ENCODE results near the gene BMS1.
"Not testable (repeated sequence)": the region's sequence is repeated elsewhere in the genome, so short reads cannot be mapped to it uniquely, and the experiment has no call there.

Gene BMS1

GRCh38 chr10:42782446-42783180 is at the start of gene BMS1:
Gene BMS1, plus strand, starts transcription at chr10:42782795. Its CDS starts 1,600 bp downstream, at chr10:42784395.
- DNase-seq: peak; percentile 68

- DNase-seq: no peak
Measured at GRCh38 chr10:42734536-42734935, 48.1 kb upstream of the BMS1 start.

- DNase-seq: no peak
Measured at GRCh38 chr10:42738679-42739078, 43.9 kb upstream of the BMS1 start.

GRCh38 chr10:42741536-42741935 is 41.1 kb upstream of the BMS1 start:
- DNase-seq: not testable (repeated sequence)

- no peak for DNase-seq
Measured at GRCh38 chr10:42743697-42744096, 38.9 kb upstream of the BMS1 start.

GRCh38 chr10:42744134-42744701 is 38.4 kb upstream of the BMS1 start:
- DNase-seq: no peak

- peak; percentile 70 for DNase-seq
Measured at GRCh38 chr10:42753126-42753506, 29.5 kb upstream of the BMS1 start.

GRCh38 chr10:42753507-42754154 is 29.0 kb upstream of the BMS1 start:
- peak; percentile 54 for DNase-seq

GRCh38 chr10:42754155-42755027 is 28.2 kb upstream of the BMS1 start:
- peak; percentile 66 for DNase-seq

- no peak for DNase-seq
Measured at GRCh38 chr10:42755028-42755451, 27.6 kb upstream of the BMS1 start.

GRCh38 chr10:42755556-42756093 is 27.0 kb upstream of the BMS1 start:
- no peak for DNase-seq

GRCh38 chr10:42767906-42768305 is 14.7 kb upstream of the BMS1 start:
- DNase-seq: no peak

GRCh38 chr10:42768581-42769152 is 13.9 kb upstream of the BMS1 start:
- DNase-seq: no peak

GRCh38 chr10:42769173-42769572 is 13.4 kb upstream of the BMS1 start:
- DNase-seq: no peak

GRCh38 chr10:42769673-42770072 is 12.9 kb upstream of the BMS1 start:
- DNase-seq: no peak

GRCh38 chr10:42776681-42777080 is 5.9 kb upstream of the BMS1 start:
- no peak for DNase-seq

- no peak for DNase-seq
Measured at GRCh38 chr10:42780456-42780855, 2.1 kb upstream of the BMS1 start.

- no peak for DNase-seq
Measured at GRCh38 chr10:42781893-42782445, 626 bp upstream of the BMS1 start.

GRCh38 chr10:42783181-42783549 is 570 bp downstream of the BMS1 start:
- DNase-seq: no peak

- DNase-seq: no peak
Measured at GRCh38 chr10:42785759-42786158, 3.2 kb downstream of the BMS1 start.

GRCh38 chr10:42790835-42791234 is 8.2 kb downstream of the BMS1 start:
- no peak for DNase-seq

GRCh38 chr10:42795701-42796100 is 13.1 kb downstream of the BMS1 start:
- no peak for DNase-seq

Measured in 8988T (cell line).